ENCODE data around the gene EIF4G3. TPM values are rescaled to one million over a fixed set of nuclear protein-coding genes. Genes with fewer than 3 reads are reported as not detected.

Gene EIF4G3
- total RNA-seq, 1 experiment from 2014 or later, result 72.0 TPM

DNA sequence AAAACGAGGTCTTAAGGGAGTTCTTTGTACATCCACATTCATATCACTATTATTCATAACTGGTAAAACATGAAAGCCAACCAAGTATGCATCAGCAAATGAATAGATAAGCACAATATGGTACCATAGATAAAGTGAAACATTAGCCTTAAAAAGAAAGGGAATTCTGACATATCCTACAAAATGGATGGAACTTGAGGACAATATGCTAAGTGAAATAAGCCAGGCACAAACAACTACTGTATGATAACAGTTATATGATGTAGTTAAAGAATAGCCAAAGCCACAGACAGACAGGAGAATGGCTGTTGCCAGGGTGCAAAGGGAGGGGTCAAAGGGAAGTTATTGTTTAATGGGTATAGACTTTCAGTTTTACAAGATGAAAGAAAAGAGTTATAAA lies 148.9 kb downstream of the EIF4G3 start:
- H3K36me3 Mint-ChIP-seq (ENCODE audit: insufficient read depth in 1 of 3, low read depth in 3 of 3), result peaks cover 23 to 36% (median 27%) of the 10 kb centered on the region in 3 experiments
- TF ChIP-seq, protein P1, sequence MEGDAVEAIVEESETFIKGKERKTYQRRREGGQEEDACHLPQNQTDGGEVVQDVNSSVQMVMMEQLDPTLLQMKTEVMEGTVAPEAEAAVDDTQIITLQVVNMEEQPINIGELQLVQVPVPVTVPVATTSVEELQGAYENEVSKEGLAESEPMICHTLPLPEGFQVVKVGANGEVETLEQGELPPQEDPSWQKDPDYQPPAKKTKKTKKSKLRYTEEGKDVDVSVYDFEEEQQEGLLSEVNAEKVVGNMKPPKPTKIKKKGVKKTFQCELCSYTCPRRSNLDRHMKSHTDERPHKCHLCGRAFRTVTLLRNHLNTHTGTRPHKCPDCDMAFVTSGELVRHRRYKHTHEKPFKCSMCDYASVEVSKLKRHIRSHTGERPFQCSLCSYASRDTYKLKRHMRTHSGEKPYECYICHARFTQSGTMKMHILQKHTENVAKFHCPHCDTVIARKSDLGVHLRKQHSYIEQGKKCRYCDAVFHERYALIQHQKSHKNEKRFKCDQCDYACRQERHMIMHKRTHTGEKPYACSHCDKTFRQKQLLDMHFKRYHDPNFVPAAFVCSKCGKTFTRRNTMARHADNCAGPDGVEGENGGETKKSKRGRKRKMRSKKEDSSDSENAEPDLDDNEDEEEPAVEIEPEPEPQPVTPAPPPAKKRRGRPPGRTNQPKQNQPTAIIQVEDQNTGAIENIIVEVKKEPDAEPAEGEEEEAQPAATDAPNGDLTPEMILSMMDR (conservative IDR thresholded peaks at IDR 0.05), result no peak
- H2AK5ac ChIP-seq (ENCODE audit: insufficient read length, low read length), result no peak overlapping the region
- H2BK5ac ChIP-seq (ENCODE audit: insufficient read length, low read length), result no peak overlapping the region
- H3K4me2 ChIP-seq (ENCODE audit: insufficient read depth, insufficient read length, low read length), result no peak overlapping the region
- no peak overlapping the region for H3K4me3 Mint-ChIP-seq
- no CpG with 5 or more reads among the region's 1 CpG for WGBS (ENCODE audit: extremely low coverage, insufficient read length, low lambda C conversion rate)
- H4K5ac ChIP-seq (ENCODE audit: insufficient read length, low read depth, low read length), result no peak overlapping the region
- H3K27ac ChIP-seq (ENCODE audit: insufficient read length, low read depth, low read length), result no peak overlapping the region
- H3K9me3 Mint-ChIP-seq, result peaks cover 6 to 14% of the 10 kb centered on the region in 2 experiments; a peak in 4 of 5 replicates
- no peaks in the 10 kb centered on the region for H3K9me3 ChIP-seq (ENCODE audit: control insufficient read depth, low read depth, low read length)
- H3K27ac Mint-ChIP-seq, result no peak overlapping the region
- no peak overlapping the region for H3T11ph ChIP-seq (ENCODE audit: low read length)
- peaks cover 5% of the 10 kb centered on the region for H3K79me1 ChIP-seq (ENCODE audit: insufficient read depth, low read depth, low read length, poor library complexity, severe bottlenecking)
- H2BK120ac ChIP-seq (ENCODE audit: low read depth, low read length, poor library complexity, severe bottlenecking), result no peak overlapping the region
- no peaks in the 10 kb centered on the region for H3K27me3 ChIP-seq (ENCODE audit: insufficient read depth, low read length)
- H3K4me1 Mint-ChIP-seq, result peaks cover under 1 to 3% of the 10 kb centered on the region in 2 experiments; a peak in 3 of 4 replicates
- no peaks in the 10 kb centered on the region for H3K27me3 Mint-ChIP-seq (ENCODE audit: low read depth)
- no peak overlapping the region for H2AFZ ChIP-seq (ENCODE audit: low read length)
- H2BK15ac ChIP-seq (ENCODE audit: low read depth, low read length), result no peak overlapping the region
- no peak for DNase-seq
- no peaks in the 10 kb centered on the region for H3K23me2 ChIP-seq (ENCODE audit: insufficient read length, low read depth, low read length, poor library complexity, severe bottlenecking)
- no peak overlapping the region for H2BK20ac ChIP-seq (ENCODE audit: low read depth, low read length, poor library complexity, severe bottlenecking)
- H4K20me1 ChIP-seq (ENCODE audit: control insufficient read depth, insufficient read depth, insufficient read length), result no peaks in the 10 kb centered on the region
- H3K4me1 ChIP-seq (ENCODE audit: insufficient read depth, low read length), result no peaks in the 10 kb centered on the region
- H3K9ac ChIP-seq (ENCODE audit: extremely low read depth, insufficient read length, low read length), result no peak overlapping the region
- no peak overlapping the region for H3K23ac ChIP-seq (ENCODE audit: insufficient read length, low read depth, low read length)
- H3K79me2 ChIP-seq (ENCODE audit: insufficient read depth, low read length), result no peaks in the 10 kb centered on the region; the same call in 1 of the 2 replicates
- H4K91ac ChIP-seq (ENCODE audit: insufficient read length, low read depth, low read length), result no peak overlapping the region
- no peak overlapping the region for H3K4ac ChIP-seq (ENCODE audit: low read depth, low read length)
- no peak overlapping the region for H3K14ac ChIP-seq (ENCODE audit: insufficient read depth, low read length)
- H3K56ac ChIP-seq (ENCODE audit: insufficient read length, low read depth, low read length), result no peak overlapping the region
- H2BK12ac ChIP-seq (ENCODE audit: insufficient read length, low read depth, low read length), result no peak overlapping the region
- no peak overlapping the region for H3K18ac ChIP-seq (ENCODE audit: insufficient read length, low read depth, low read length)
- no peak overlapping the region for H4K8ac ChIP-seq (replicated peaks; ENCODE audit: insufficient read length, low read depth, low read length)
